GM23338 (cell line): ENCODE data around the gene CTAG2. TPM values are rescaled to one million over a fixed set of nuclear protein-coding genes. Genes with fewer than 3 reads are reported as not detected.

ENCODE experiments used
- ATAC-seq: fragments of 200-7000 bp; cut with Tn5 transposase; 3 replicates; pipeline ENCODE4 v1.9.1; 2020
- DNase-seq: peaks from one replicate; pipeline ENCODE4 v3.0.0-alpha.2; 2015; ENCODE audit warnings: low spot score
- H2AFZ ChIP-seq: fragments of 200-600 bp; sonication (generic); 2 replicates; pipeline ENCODE4 v1.8.0; 2016; ENCODE audit warnings: antibody characterized with exemption, mild to moderate bottlenecking, moderate library complexity
- H3F3A ChIP-seq: fragments of 200-600 bp; sonication (generic); replicated peaks from 2 replicates; pipeline ENCODE4 v1.8.0; 2017; ENCODE audit warnings: antibody characterized with exemption, mixed run types, low read depth
- H3K27ac ChIP-seq: fragments of 200-600 bp; sonication (generic); 2 replicates; pipeline ENCODE4 v1.6.1; 2016; ENCODE audit warnings: low read depth
- H3K27me3 ChIP-seq: fragments of 200-600 bp; sonication (generic); 2 replicates; pipeline ENCODE4 v1.8.0; 2016; ENCODE audit warnings: mild to moderate bottlenecking, mixed run types, moderate library complexity; ENCODE audit not compliant: insufficient read depth
- H3K36me3 ChIP-seq: fragments of 200-600 bp; sonication (generic); 2 replicates; pipeline ENCODE4 v1.8.0; 2016; ENCODE audit warnings: mild to moderate bottlenecking; ENCODE audit not compliant: insufficient read depth
- H3K4me1 ChIP-seq: fragments of 200-600 bp; sonication (generic); 2 replicates; pipeline ENCODE4 v1.8.0; 2016; ENCODE audit warnings: mild to moderate bottlenecking, moderate library complexity; ENCODE audit not compliant: insufficient read depth
- H3K4me2 ChIP-seq: fragments of 200-600 bp; sonication (generic); 2 replicates; pipeline ENCODE4 v1.7.1; 2017; ENCODE audit warnings: mixed run types
- H3K4me3 ChIP-seq: fragments of 200-600 bp; sonication (generic); 2 replicates; pipeline ENCODE4 v1.6.1; 2016; ENCODE audit warnings: mixed run types
- H3K79me2 ChIP-seq: fragments of 200-600 bp; sonication (generic); replicated peaks from 2 replicates; pipeline ENCODE4 v1.8.0; 2017; ENCODE audit warnings: mild to moderate bottlenecking; ENCODE audit not compliant: insufficient read depth
- H3K9me2 ChIP-seq: fragments of 200-600 bp; sonication (generic); 2 replicates; pipeline ENCODE4 v1.8.0; 2017; ENCODE audit not compliant: insufficient read depth
- H4K20me1 ChIP-seq: fragments of 200-600 bp; sonication (generic); replicated peaks from 2 replicates; pipeline ENCODE4 v1.8.0; 2017; ENCODE audit warnings: mild to moderate bottlenecking; ENCODE audit not compliant: insufficient read depth
- H3K27ac Mint-ChIP-seq: 2 replicates; pipeline ENCODE4 v1.8.0; 2020; ENCODE audit warnings: inconsistent platforms, mild to moderate bottlenecking, moderate library complexity, mixed read lengths
- H3K27me3 Mint-ChIP-seq: 3 replicates; pipeline ENCODE4 v1.8.0; 2022; ENCODE audit warnings: low read depth, mild to moderate bottlenecking, moderate library complexity, mixed read lengths, inconsistent platforms; ENCODE audit not compliant: insufficient read depth, poor library complexity
- H3K36me3 Mint-ChIP-seq: 3 replicates; pipeline ENCODE4 v1.8.0; 2021; ENCODE audit warnings: low read depth, mild to moderate bottlenecking, inconsistent platforms, moderate library complexity, mixed read lengths
- H3K4me1 Mint-ChIP-seq: 3 replicates; pipeline ENCODE4 v1.8.0; 2020; ENCODE audit warnings: mild to moderate bottlenecking, inconsistent platforms, mixed read lengths
- H3K4me3 Mint-ChIP-seq: 3 replicates; pipeline ENCODE4 v1.8.0; 2021; ENCODE audit warnings: moderate library complexity, mild to moderate bottlenecking, inconsistent platforms, mixed read lengths
- H3K9me3 Mint-ChIP-seq: 3 replicates; pipeline ENCODE4 v1.8.0; 2020; ENCODE audit warnings: moderate library complexity, mild to moderate bottlenecking, inconsistent platforms, mixed read lengths
- CREB1 ChIP-seq: fragments of 250-450 bp; sonication (Bioruptor Pico); IDR thresholded peaks from 2 replicates; pipeline ENCODE4 v1.5.0; 2020; ENCODE audit warnings: low read depth, mild to moderate bottlenecking, moderate library complexity
- EZH2 ChIP-seq: fragments of 200-600 bp; sonication (generic); IDR thresholded peaks from one replicate; pipeline ENCODE4 v1.8.0; 2017; ENCODE audit warnings: antibody characterized with exemption, mild to moderate bottlenecking, low read depth; ENCODE audit not compliant: unreplicated experiment
- EZH2phosphoT487 ChIP-seq: fragments of 200-600 bp; sonication (generic); IDR thresholded peaks from one replicate; pipeline ENCODE4 v1.8.1; 2018; ENCODE audit warnings: antibody characterized with exemption; ENCODE audit not compliant: unreplicated experiment
- STAT1 ChIP-seq: IDR thresholded peaks from one replicate; pipeline ENCODE4 v1.6.1; 2016; ENCODE audit warnings: antibody characterized with exemption; ENCODE audit not compliant: unreplicated experiment
- ZNF331 ChIP-seq: fragments of 250-450 bp; sonication (Bioruptor Pico); IDR thresholded peaks from 2 replicates; pipeline ENCODE4 v1.5.0; 2020; ENCODE audit warnings: low read depth, mild to moderate bottlenecking, moderate library complexity
- polyA plus RNA-seq: library from polyadenylated mRNA; unstranded; fragments of >200 nt; fragmentation: Nextera tagmentation; extraction: Ambion mirVana; gene quantifications from 2 replicates; pipeline ENCODE4 v1.2.1, GENCODE V29; 2016
- total RNA-seq: library from RNA; depleted of rRNA; stranded (reverse); fragments of >200 nt; shearing (Covaris generic); gene quantifications from 2 replicates; pipeline ENCODE4 v1.2.3, GENCODE V29; 2014
- TF ChIP-seq, protein P1 (sequence below): fragments of 250-450 bp; sonication (Bioruptor Pico); IDR thresholded peaks from 2 replicates; pipeline ENCODE4 v1.5.0; 2020; ENCODE audit warnings: mild to moderate bottlenecking, moderate library complexity
- TF ChIP-seq, protein P2 (sequence below), 2 experiments: fragments of 200-600 bp in 1 of 2; sonication (generic) in 1 of 2; conservative IDR thresholded peaks; 2 replicates each; pipeline versions ENCODE4 v1.5.1 to v1.6.1; 2016 to 2017; ENCODE audit warnings: antibody characterized with exemption in 2 of 2, low read depth in 2 of 2, mild to moderate bottlenecking in 2 of 2, moderate library complexity in 1 of 2
- TF ChIP-seq, protein P3 (sequence below): IDR thresholded peaks from 2 replicates; pipeline ENCODE4 v1.6.1; 2016; ENCODE audit warnings: antibody characterized with exemption
- TF ChIP-seq, protein P4 (sequence below): IDR thresholded peaks from one replicate; pipeline ENCODE4 v1.6.1; 2018; ENCODE audit warnings: antibody characterized with exemption; ENCODE audit not compliant: unreplicated experiment

CTAG2 gene
- total and polyA plus RNA-seq, 2 experiments from 2014 or later = 0.87 TPM; not detected in 1

DNA sequence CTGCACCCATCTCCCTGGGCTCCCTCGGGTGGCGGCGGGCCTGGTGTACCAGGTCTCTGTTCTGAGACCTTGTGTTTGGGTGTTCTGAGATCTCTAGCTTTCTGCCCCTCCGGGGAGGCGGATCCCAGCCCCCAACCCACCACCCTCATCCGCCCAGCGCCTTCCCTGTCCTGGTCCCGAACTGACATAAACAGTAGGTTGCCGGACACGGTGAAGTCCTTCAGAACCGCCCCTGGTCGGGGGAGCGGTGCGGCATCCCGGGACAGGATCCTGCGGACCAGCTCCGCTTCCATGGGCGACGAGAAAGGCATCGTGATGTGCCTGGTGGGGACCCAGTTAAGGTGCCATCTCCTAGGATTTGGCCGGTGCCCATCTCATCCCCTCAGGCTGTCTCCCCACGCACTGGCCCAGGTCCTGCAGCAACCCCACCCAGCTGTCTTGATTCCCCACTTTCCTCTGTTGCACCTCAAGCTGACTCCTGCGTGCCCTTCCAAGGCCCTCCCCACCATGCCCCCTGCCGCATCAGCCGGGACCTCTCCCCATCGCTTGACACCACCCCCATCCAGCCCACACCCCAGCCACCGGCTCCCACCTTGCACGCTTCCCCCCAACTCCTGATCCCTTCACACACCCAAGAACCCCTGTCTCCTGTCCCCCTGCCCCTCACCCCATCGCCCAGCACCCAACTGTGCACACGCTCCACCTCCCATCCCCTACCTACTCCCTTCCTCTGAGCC is 900 bp downstream of the CTAG2 start (continued):
- TF ChIP-seq, protein P1, sequence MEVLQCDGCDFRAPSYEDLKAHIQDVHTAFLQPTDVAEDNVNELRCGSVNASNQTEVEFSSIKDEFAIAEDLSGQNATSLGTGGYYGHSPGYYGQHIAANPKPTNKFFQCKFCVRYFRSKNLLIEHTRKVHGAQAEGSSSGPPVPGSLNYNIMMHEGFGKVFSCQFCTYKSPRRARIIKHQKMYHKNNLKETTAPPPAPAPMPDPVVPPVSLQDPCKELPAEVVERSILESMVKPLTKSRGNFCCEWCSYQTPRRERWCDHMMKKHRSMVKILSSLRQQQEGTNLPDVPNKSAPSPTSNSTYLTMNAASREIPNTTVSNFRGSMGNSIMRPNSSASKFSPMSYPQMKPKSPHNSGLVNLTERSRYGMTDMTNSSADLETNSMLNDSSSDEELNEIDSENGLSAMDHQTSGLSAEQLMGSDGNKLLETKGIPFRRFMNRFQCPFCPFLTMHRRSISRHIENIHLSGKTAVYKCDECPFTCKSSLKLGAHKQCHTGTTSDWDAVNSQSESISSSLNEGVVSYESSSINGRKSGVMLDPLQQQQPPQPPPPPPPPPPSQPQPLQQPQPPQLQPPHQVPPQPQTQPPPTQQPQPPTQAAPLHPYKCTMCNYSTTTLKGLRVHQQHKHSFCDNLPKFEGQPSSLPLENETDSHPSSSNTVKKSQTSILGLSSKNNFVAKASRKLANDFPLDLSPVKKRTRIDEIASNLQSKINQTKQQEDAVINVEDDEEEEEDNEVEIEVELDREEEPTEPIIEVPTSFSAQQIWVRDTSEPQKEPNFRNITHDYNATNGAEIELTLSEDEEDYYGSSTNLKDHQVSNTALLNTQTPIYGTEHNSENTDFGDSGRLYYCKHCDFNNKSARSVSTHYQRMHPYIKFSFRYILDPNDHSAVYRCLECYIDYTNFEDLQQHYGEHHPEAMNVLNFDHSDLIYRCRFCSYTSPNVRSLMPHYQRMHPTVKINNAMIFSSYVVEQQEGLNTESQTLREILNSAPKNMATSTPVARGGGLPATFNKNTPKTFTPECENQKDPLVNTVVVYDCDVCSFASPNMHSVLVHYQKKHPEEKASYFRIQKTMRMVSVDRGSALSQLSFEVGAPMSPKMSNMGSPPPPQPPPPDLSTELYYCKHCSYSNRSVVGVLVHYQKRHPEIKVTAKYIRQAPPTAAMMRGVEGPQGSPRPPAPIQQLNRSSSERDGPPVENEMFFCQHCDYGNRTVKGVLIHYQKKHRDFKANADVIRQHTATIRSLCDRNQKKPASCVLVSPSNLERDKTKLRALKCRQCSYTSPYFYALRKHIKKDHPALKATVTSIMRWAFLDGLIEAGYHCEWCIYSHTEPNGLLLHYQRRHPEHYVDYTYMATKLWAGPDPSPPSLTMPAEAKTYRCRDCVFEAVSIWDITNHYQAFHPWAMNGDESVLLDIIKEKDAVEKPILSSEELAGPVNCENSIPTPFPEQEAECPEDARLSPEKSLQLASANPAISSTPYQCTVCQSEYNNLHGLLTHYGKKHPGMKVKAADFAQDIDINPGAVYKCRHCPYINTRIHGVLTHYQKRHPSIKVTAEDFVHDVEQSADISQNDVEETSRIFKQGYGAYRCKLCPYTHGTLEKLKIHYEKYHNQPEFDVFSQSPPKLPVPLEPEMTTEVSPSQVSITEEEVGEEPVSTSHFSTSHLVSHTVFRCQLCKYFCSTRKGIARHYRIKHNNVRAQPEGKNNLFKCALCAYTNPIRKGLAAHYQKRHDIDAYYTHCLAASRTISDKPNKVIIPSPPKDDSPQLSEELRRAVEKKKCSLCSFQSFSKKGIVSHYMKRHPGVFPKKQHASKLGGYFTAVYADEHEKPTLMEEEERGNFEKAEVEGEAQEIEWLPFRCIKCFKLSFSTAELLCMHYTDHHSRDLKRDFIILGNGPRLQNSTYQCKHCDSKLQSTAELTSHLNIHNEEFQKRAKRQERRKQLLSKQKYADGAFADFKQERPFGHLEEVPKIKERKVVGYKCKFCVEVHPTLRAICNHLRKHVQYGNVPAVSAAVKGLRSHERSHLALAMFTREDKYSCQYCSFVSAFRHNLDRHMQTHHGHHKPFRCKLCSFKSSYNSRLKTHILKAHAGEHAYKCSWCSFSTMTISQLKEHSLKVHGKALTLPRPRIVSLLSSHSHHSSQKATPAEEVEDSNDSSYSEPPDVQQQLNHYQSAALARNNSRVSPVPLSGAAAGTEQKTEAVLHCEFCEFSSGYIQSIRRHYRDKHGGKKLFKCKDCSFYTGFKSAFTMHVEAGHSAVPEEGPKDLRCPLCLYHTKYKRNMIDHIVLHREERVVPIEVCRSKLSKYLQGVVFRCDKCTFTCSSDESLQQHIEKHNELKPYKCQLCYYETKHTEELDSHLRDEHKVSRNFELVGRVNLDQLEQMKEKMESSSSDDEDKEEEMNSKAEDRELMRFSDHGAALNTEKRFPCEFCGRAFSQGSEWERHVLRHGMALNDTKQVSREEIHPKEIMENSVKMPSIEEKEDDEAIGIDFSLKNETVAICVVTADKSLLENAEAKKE = no peak
- no peak for TF ChIP-seq CREB1
- TF ChIP-seq, protein P2, sequence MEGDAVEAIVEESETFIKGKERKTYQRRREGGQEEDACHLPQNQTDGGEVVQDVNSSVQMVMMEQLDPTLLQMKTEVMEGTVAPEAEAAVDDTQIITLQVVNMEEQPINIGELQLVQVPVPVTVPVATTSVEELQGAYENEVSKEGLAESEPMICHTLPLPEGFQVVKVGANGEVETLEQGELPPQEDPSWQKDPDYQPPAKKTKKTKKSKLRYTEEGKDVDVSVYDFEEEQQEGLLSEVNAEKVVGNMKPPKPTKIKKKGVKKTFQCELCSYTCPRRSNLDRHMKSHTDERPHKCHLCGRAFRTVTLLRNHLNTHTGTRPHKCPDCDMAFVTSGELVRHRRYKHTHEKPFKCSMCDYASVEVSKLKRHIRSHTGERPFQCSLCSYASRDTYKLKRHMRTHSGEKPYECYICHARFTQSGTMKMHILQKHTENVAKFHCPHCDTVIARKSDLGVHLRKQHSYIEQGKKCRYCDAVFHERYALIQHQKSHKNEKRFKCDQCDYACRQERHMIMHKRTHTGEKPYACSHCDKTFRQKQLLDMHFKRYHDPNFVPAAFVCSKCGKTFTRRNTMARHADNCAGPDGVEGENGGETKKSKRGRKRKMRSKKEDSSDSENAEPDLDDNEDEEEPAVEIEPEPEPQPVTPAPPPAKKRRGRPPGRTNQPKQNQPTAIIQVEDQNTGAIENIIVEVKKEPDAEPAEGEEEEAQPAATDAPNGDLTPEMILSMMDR (conservative IDR thresholded peaks at IDR 0.05; ENCODE audit: low read depth in 2 of 2) = no peak
- TF ChIP-seq EZH2 = no peak
- TF ChIP-seq STAT1 = no peak

DNA sequence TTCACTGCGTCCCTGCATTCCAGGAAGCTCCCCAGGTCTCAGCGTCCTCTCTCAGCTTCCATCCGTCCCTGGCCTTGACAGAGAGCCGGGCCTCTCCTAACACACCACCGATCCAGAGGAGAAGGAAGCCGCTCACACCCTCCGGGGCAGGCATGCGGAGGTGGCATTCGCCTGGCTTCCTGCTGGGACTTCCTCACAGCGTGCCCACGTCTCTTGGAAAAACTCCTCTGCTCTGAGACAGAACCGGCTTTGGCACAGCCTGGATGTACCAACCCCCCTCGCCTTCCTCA is 3.2 kb downstream of the CTAG2 start:
- Mint-ChIP-seq H3K4me3 (no peak overlapping the region), H3K27me3 (peaks cover 6% of the 10 kb centered on the region), H3K4me1 (no peaks in the 10 kb centered on the region), H3K27ac (no peak overlapping the region), H3K9me3 (no peaks in the 10 kb centered on the region), H3K36me3 (no peaks in the 10 kb centered on the region)
- Histone ChIP-seq H3F3A (no peaks in the 10 kb centered on the region), H3K9me2 (no peaks in the 10 kb centered on the region), H3K4me3 (no peak overlapping the region), H2AFZ (no peak overlapping the region), H3K36me3 (no peaks in the 10 kb centered on the region), H4K20me1 (no peaks in the 10 kb centered on the region), H3K79me2 (no peaks in the 10 kb centered on the region), H3K4me2 (no peak overlapping the region), H3K27ac (no peak overlapping the region), H3K4me1 (no peaks in the 10 kb centered on the region), H3K27me3 (no peaks in the 10 kb centered on the region)
- ATAC-seq = no peak
- DNase-seq = no peak
- TF ChIP-seq ZNF331 (CRISPR knock-in tag) (no peak), EZH2phosphoT487 (no peak), EZH2 (no peak)
- TF ChIP-seq, protein P3, sequence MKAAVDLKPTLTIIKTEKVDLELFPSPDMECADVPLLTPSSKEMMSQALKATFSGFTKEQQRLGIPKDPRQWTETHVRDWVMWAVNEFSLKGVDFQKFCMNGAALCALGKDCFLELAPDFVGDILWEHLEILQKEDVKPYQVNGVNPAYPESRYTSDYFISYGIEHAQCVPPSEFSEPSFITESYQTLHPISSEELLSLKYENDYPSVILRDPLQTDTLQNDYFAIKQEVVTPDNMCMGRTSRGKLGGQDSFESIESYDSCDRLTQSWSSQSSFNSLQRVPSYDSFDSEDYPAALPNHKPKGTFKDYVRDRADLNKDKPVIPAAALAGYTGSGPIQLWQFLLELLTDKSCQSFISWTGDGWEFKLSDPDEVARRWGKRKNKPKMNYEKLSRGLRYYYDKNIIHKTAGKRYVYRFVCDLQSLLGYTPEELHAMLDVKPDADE = no peak
- TF ChIP-seq, protein P4, sequence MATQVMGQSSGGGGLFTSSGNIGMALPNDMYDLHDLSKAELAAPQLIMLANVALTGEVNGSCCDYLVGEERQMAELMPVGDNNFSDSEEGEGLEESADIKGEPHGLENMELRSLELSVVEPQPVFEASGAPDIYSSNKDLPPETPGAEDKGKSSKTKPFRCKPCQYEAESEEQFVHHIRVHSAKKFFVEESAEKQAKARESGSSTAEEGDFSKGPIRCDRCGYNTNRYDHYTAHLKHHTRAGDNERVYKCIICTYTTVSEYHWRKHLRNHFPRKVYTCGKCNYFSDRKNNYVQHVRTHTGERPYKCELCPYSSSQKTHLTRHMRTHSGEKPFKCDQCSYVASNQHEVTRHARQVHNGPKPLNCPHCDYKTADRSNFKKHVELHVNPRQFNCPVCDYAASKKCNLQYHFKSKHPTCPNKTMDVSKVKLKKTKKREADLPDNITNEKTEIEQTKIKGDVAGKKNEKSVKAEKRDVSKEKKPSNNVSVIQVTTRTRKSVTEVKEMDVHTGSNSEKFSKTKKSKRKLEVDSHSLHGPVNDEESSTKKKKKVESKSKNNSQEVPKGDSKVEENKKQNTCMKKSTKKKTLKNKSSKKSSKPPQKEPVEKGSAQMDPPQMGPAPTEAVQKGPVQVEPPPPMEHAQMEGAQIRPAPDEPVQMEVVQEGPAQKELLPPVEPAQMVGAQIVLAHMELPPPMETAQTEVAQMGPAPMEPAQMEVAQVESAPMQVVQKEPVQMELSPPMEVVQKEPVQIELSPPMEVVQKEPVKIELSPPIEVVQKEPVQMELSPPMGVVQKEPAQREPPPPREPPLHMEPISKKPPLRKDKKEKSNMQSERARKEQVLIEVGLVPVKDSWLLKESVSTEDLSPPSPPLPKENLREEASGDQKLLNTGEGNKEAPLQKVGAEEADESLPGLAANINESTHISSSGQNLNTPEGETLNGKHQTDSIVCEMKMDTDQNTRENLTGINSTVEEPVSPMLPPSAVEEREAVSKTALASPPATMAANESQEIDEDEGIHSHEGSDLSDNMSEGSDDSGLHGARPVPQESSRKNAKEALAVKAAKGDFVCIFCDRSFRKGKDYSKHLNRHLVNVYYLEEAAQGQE = no peak
- TF ChIP-seq, protein P2 (conservative IDR thresholded peaks at IDR 0.05; ENCODE audit: low read depth in 2 of 2) = no peak
